Measurements from ENCODE around the gene HLA-DRA.

GRCh38 chr6:32424589-32425300 lies 14.9 kb upstream of the HLA-DRA start:
- TF ChIP-seq CTCF (IDR thresholded peaks at IDR 0.05; ENCODE audit: poor library complexity), result no peak
- TF ChIP-seq EZH2 (IDR thresholded peaks at IDR 0.05; ENCODE audit: borderline replicate concordance), result no peak
- TF ChIP-seq EZH2phosphoT487 (IDR thresholded peaks at IDR 0.05; ENCODE audit: low read depth, severe bottlenecking, unreplicated experiment), result no peak

Measured in hepatocyte (in vitro differentiated cells).